ENCODE results near the gene KCTD16.

GRCh38 chr5:144166696-144167095 is 4.0 kb upstream of the KCTD16 start:
- TF ChIP-seq, protein P1, sequence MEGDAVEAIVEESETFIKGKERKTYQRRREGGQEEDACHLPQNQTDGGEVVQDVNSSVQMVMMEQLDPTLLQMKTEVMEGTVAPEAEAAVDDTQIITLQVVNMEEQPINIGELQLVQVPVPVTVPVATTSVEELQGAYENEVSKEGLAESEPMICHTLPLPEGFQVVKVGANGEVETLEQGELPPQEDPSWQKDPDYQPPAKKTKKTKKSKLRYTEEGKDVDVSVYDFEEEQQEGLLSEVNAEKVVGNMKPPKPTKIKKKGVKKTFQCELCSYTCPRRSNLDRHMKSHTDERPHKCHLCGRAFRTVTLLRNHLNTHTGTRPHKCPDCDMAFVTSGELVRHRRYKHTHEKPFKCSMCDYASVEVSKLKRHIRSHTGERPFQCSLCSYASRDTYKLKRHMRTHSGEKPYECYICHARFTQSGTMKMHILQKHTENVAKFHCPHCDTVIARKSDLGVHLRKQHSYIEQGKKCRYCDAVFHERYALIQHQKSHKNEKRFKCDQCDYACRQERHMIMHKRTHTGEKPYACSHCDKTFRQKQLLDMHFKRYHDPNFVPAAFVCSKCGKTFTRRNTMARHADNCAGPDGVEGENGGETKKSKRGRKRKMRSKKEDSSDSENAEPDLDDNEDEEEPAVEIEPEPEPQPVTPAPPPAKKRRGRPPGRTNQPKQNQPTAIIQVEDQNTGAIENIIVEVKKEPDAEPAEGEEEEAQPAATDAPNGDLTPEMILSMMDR (IDR thresholded peaks at IDR 0.05) = no peak
- TF ChIP-seq POLR2A (IDR thresholded peaks at IDR 0.05) = no peak

All from right lobe of liver (tissue), 4 donors.